GF-D8 (cell line): ENCODE data around the gene CLDN14.
"Not testable (repeated sequence)": the region's sequence is repeated elsewhere in the genome, so short reads cannot be mapped to it uniquely, and the experiment has no call there.

Experiments
- DNase-seq: peaks from one replicate; lab custom pipeline; 2025; lab: John Stamatoyannopoulos, UW

Gene CLDN14

GRCh38 chr21:36501589-36501892, 21.6 kb upstream of the CLDN14 start:
- no peak for DNase-seq

GRCh38 chr21:36499578-36500471, 19.9 kb upstream of the CLDN14 start:
- no peak for DNase-seq

- no peak for DNase-seq
Observed at GRCh38 chr21:36494557-36494956, 14.6 kb upstream of the CLDN14 start.

- no peak for DNase-seq
Observed at GRCh38 chr21:36491209-36491910, 11.4 kb upstream of the CLDN14 start.

- DNase-seq, result no peak
Observed at GRCh38 chr21:36489776-36490165, 9.8 kb upstream of the CLDN14 start.

GRCh38 chr21:36489103-36489775, 9.3 kb upstream of the CLDN14 start:
- DNase-seq, result no peak

GRCh38 chr21:36487641-36488307, 7.9 kb upstream of the CLDN14 start:
- peak; percentile 9 for DNase-seq

GRCh38 chr21:36486246-36486645, 6.3 kb upstream of the CLDN14 start:
- no peak for DNase-seq

- no peak for DNase-seq
Observed at GRCh38 chr21:36485476-36485875, 5.6 kb upstream of the CLDN14 start.

- no peak for DNase-seq
Observed at GRCh38 chr21:36483095-36483494, 3.2 kb upstream of the CLDN14 start.

- DNase-seq, result no peak
Observed at GRCh38 chr21:36482673-36483072, 2.8 kb upstream of the CLDN14 start.

GRCh38 chr21:36482181-36482580, 2.3 kb upstream of the CLDN14 start:
- no peak for DNase-seq

GRCh38 chr21:36481639-36482038, 1.7 kb upstream of the CLDN14 start:
- no peak for DNase-seq

- no peak for DNase-seq
Observed at GRCh38 chr21:36480618-36481017, 696 bp upstream of the CLDN14 start.

GRCh38 chr21:36478941-36479340, 981 bp downstream of the CLDN14 start:
- no peak for DNase-seq

GRCh38 chr21:36478207-36478701, 1.7 kb downstream of the CLDN14 start:
- DNase-seq, result no peak

GRCh38 chr21:36477559-36477958, 2.4 kb downstream of the CLDN14 start:
- no peak for DNase-seq

GRCh38 chr21:36477001-36477400, 2.9 kb downstream of the CLDN14 start:
- no peak for DNase-seq

GRCh38 chr21:36476541-36476940, 3.4 kb downstream of the CLDN14 start:
- not testable (repeated sequence) for DNase-seq

GRCh38 chr21:36474591-36474990, 5.3 kb downstream of the CLDN14 start:
- DNase-seq, result no peak

GRCh38 chr21:36473203-36473602, 6.7 kb downstream of the CLDN14 start:
- DNase-seq, result no peak

GRCh38 chr21:36472377-36472776, 7.5 kb downstream of the CLDN14 start:
- no peak for DNase-seq
